Measurements from ENCODE around the gene C3orf70. TPM values are rescaled to one million over a fixed set of nuclear protein-coding genes. Genes with fewer than 3 reads are reported as not detected.

Gene C3orf70
- total RNA-seq, 2 donors from 2014 or later, result 0.05 TPM; not detected in 1

DNA sequence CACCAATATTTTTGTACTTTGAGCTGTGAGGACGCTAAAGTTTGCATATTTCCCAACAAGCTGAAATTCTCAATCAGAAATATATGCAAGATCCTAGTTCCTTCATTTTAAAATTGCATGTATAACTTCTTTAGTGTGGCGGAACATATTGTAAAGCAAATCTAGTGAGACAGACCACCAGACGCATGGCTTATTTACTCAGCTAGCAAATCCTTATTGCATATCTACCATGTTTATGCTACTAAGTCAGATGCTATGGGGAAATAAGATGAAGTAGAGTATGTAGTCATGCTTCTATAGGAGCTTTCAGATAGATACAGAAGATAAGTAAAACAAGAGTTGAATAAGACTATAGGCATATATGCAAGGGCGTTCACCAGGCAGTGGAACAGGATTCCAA lies 62.0 kb downstream of the C3orf70 start:
- H3K27me3 Mint-ChIP-seq (ENCODE audit: low read depth), result no peaks in the 10 kb centered on the region
- no peak overlapping the region for H3K4me3 Mint-ChIP-seq
- ATAC-seq (replicated peaks in 1 of 2) (no peak), DNase-seq (no peak)
- H3K9me3 Mint-ChIP-seq, result no peaks in the 10 kb centered on the region
- H3K4me1 Mint-ChIP-seq (ENCODE audit: low read depth), result no peaks in the 10 kb centered on the region
- no peaks in the 10 kb centered on the region for H3K36me3 Mint-ChIP-seq (ENCODE audit: insufficient read depth in 2 of 2)
- no peak overlapping the region for H3K27ac Mint-ChIP-seq

DNA sequence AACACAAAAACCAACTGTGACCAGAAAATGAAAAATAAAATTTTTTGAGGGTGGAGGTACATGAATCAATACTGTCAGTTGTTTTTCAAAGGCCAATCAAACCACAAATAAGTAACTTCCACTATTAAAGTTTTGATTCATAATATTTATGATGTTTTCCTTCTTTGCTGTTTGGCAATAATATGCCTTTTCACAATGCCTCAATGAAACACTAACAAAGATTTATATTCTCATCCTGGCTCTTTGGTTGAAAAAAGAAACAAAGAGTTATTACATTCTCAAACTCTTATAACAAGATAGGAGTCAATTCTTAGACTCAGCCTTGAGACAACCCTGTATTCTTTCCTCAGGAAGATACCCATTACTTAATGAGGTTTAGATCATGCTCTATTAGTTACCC lies 63.1 kb downstream of the C3orf70 start:
- Mint-ChIP-seq H3K27me3 (ENCODE audit: low read depth) (no peaks in the 10 kb centered on the region), H3K4me1 (ENCODE audit: low read depth) (no peaks in the 10 kb centered on the region), H3K36me3 (ENCODE audit: insufficient read depth in 2 of 2) (no peaks in the 10 kb centered on the region), H3K27ac (no peak overlapping the region), H3K4me3 (no peak overlapping the region), H3K9me3 (no peaks in the 10 kb centered on the region)
- DNase-seq (no peak), ATAC-seq (replicated peaks in 1 of 2) (no peak)

DNA sequence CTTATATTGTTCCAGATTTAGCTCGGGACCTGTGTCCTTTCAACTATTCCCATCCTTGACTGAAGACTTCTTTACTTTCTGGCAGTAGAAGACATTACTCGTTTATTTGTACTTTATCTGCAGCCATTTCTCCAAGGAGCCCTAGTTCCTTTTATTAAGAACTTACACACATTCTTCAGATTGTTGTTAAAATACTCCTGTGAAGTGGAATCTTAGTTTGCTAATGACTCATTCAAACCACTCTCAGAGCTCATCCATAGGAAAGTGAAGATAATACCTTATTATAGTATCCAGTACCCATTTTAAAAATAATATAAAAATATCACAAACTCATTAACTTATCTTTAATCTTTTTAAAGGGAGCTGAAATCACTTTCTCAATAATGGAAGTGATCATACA lies 63.5 kb downstream of the C3orf70 start:
- ATAC-seq (replicated peaks in 1 of 2), result no peak
- H3K36me3 Mint-ChIP-seq (ENCODE audit: insufficient read depth in 2 of 2), result no peaks in the 10 kb centered on the region
- H3K9me3 Mint-ChIP-seq, result no peaks in the 10 kb centered on the region

DNA sequence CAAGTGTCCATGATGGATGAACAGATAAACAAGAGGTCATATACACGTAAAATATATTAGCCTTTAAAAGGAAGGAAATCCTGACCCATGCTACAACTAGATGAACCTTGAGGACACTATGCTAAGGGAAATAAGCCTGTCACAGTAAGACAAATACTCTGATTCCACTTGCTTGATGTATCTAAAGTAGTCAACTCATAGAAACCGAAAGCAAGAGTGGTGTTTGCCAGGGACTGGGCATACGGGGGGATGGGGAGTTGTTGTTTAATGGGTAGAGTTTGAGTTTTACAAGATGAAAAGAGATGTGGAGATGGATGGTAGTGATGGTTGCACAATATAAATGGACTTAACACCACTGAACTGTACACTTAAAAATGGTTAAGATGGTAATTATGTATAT lies 65.4 kb downstream of the C3orf70 start:
- ATAC-seq (replicated peaks in 1 of 2) (no peak), DNase-seq (no peak)
- H3K36me3 Mint-ChIP-seq (ENCODE audit: insufficient read depth in 2 of 2), result no peaks in the 10 kb centered on the region
- no peaks in the 10 kb centered on the region for H3K9me3 Mint-ChIP-seq
- no peaks in the 10 kb centered on the region for H3K4me1 Mint-ChIP-seq (ENCODE audit: low read depth)
- H3K27ac Mint-ChIP-seq, result no peak overlapping the region
- H3K4me3 Mint-ChIP-seq, result no peak overlapping the region
- no peaks in the 10 kb centered on the region for H3K27me3 Mint-ChIP-seq (ENCODE audit: low read depth)

More for the DNA sequence above, 63.5 kb downstream of the C3orf70 start:
- Mint-ChIP-seq H3K4me3 (no peak overlapping the region), H3K4me1 (ENCODE audit: low read depth) (no peaks in the 10 kb centered on the region), H3K27ac (no peak overlapping the region), H3K27me3 (ENCODE audit: low read depth) (no peaks in the 10 kb centered on the region)
- no peak for DNase-seq

DNA sequence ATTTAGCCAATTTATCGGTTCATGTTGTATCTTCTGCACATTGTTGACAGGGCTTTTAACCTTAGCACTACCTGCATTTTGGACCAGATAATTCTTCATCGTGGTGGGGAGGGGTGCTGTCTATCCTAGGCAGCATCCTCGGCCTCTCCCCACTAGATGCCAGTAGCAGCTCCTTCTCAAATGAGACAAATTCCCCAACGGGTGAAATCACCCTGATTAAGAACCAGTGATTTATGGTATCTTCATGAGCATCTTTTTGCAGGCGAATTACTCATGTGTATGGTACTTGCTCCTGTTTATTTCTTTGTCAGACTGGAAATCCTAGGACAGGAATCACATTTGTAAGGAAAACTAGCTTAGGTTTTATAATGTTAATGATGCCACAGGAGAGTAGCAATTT lies 68.0 kb downstream of the C3orf70 start:
- Mint-ChIP-seq H3K4me3 (no peak overlapping the region), H3K4me1 (ENCODE audit: low read depth) (no peaks in the 10 kb centered on the region), H3K9me3 (no peaks in the 10 kb centered on the region), H3K36me3 (ENCODE audit: insufficient read depth in 2 of 2) (no peaks in the 10 kb centered on the region), H3K27ac (no peak overlapping the region), H3K27me3 (ENCODE audit: low read depth) (no peaks in the 10 kb centered on the region)
- DNase-seq, result no peak
- no peak for ATAC-seq (replicated peaks in 1 of 2)

DNA sequence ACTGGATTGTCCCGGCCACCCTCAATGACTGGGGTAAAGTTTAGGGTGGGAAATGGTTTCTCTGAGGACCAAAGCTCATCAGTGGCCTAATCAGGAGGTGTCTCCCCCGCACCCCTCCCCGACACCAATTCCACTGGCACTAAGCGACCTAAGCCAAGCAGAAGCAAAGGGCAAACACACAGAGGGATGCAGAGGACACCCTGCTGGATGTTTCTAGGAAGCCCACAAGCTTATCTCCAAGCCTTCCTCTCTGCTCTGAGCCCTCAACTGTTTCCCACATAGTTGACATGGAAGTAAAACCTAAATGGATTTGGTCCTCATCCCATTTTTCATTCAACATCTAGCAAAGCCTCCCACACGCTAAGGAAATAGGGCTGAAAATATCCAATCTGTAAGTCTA lies 68.5 kb downstream of the C3orf70 start:
- H3K4me1 Mint-ChIP-seq (ENCODE audit: low read depth), result no peaks in the 10 kb centered on the region
- H3K27ac Mint-ChIP-seq, result no peak overlapping the region
- no peak overlapping the region for H3K4me3 Mint-ChIP-seq
- H3K27me3 Mint-ChIP-seq (ENCODE audit: low read depth), result no peaks in the 10 kb centered on the region
- H3K9me3 Mint-ChIP-seq, result no peaks in the 10 kb centered on the region
- ATAC-seq (replicated peaks in 1 of 2) (no peak), DNase-seq (no peak)
- no peaks in the 10 kb centered on the region for H3K36me3 Mint-ChIP-seq (ENCODE audit: insufficient read depth in 2 of 2)

DNA sequence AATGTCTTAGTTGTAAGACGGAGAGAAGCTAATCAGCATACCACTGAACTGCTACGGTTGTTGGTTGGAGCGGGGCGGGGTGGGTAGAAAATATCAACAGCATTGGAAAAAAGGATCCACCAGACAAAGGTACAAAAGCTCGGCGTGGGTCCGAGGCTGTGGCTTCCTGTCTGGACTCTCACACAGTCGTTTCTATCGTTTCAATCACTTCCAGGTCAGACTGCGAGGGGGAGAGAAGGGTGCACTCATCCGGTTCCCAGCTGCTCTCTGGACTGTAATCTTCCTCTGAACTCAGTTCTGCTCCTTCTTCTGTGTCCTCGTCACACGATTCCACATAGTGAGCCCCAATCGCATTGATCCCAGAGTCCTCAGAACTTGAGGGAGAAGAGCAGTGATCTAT lies 70.0 kb downstream of the C3orf70 start:
- Mint-ChIP-seq H3K27me3 (ENCODE audit: low read depth) (no peaks in the 10 kb centered on the region), H3K36me3 (ENCODE audit: insufficient read depth in 2 of 2) (no peaks in the 10 kb centered on the region), H3K4me3 (no peak overlapping the region), H3K27ac (no peak overlapping the region), H3K9me3 (no peaks in the 10 kb centered on the region), H3K4me1 (ENCODE audit: low read depth) (no peaks in the 10 kb centered on the region)
- DNase-seq, result no peak
- ATAC-seq (replicated peaks in 1 of 2), result no peak

DNA sequence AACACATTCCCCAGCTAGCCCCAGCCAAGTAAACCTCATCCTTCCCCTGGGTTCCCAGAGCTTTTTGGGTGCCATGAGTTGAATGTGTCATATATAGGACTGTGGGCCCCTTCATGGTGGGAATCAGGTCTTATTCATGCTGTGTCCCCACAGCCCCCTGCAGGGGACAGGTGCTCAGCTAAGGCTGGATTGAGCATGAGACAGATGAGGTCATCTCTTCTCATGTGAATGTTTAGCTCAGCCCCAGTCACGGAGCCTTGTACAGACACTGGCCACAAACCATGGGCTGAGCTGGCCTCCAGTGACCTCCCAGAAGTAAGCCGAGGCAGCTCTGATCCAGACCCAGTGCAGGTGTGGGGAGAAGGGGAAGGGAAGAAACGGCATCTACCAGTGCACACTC lies 70.7 kb downstream of the C3orf70 start:
- Mint-ChIP-seq H3K36me3 (ENCODE audit: insufficient read depth in 2 of 2) (no peaks in the 10 kb centered on the region), H3K9me3 (no peaks in the 10 kb centered on the region)

DNA sequence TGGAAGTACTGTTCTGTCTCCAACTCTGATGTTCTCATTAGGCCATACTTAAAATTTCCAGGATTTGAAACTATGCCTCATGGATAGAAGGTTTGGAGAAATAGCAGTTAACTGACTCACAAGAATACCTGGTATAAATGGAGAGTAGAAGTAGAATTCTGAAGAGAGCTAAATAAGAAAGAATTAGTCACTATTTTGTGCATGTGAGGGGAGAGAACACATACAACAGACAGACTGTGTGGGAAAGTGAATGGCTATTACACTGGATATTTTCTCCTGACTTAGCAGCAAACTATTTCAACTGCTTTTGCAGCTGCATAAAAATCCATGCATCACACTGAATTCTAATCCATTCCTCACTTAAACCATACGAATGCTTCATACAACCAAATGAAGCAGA lies 71.3 kb downstream of the C3orf70 start:
- no peaks in the 10 kb centered on the region for H3K4me1 Mint-ChIP-seq (ENCODE audit: low read depth)
- H3K27ac Mint-ChIP-seq, result no peak overlapping the region
- H3K9me3 Mint-ChIP-seq, result no peaks in the 10 kb centered on the region
- H3K36me3 Mint-ChIP-seq (ENCODE audit: insufficient read depth in 2 of 2), result no peaks in the 10 kb centered on the region
- DNase-seq (no peak), ATAC-seq (replicated peaks in 1 of 2) (no peak)
- H3K4me3 Mint-ChIP-seq, result no peak overlapping the region
- H3K27me3 Mint-ChIP-seq (ENCODE audit: low read depth), result peaks cover 1% of the 10 kb centered on the region

More for the DNA sequence above, 70.7 kb downstream of the C3orf70 start:
- H3K27me3 Mint-ChIP-seq (ENCODE audit: low read depth), result no peaks in the 10 kb centered on the region
- H3K4me3 Mint-ChIP-seq, result no peak overlapping the region
- no peak overlapping the region for H3K27ac Mint-ChIP-seq
- no peak for DNase-seq
- no peak for ATAC-seq (replicated peaks in 1 of 2)
- no peaks in the 10 kb centered on the region for H3K4me1 Mint-ChIP-seq (ENCODE audit: low read depth)

DNA sequence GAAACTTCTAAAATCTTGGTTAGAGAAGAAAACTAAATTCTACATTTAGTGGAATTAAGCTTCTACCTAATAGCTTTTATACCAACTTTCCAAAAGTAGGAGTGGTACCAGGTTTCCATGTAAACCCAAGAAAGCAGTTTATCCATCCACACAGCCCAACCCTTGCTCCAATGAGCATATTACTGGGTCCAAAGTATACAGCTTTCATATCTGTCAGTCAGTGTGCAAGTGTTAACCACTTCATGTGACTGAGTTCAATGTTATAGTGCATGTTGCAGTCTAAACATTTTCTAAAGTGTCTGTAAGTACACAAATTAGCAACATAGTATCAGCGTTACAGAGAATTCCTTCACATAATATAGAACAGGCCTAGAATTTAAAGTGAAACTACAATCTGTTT lies 73.2 kb downstream of the C3orf70 start:
- Mint-ChIP-seq H3K4me3 (no peak overlapping the region), H3K27ac (no peak overlapping the region), H3K9me3 (no peaks in the 10 kb centered on the region), H3K4me1 (ENCODE audit: low read depth) (no peaks in the 10 kb centered on the region), H3K27me3 (ENCODE audit: low read depth) (peaks cover 7% of the 10 kb centered on the region), H3K36me3 (ENCODE audit: insufficient read depth in 2 of 2) (no peaks in the 10 kb centered on the region)
- DNase-seq (no peak), ATAC-seq (replicated peaks in 1 of 2) (no peak)

DNA sequence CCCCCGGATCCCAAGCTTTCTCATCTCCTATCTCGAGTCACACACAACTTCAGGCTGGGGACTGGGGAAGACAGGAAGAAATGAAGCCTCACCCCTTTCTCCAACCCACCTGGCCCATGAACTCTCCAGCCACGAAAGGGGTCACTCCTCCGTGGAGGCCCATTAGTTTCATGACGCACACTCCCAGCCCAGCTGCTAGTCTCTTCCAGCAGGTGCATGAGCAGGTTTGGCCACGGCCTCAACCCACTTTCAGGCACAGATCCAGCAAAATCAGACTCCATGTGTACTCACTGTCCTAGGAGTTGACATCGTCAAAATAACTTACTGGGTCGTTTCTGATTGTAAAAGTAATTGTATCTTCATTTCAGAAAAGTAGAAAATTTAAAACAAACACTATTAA lies 76.6 kb downstream of the C3orf70 start:
- Mint-ChIP-seq H3K4me1 (ENCODE audit: low read depth) (no peaks in the 10 kb centered on the region), H3K36me3 (ENCODE audit: insufficient read depth in 2 of 2) (no peaks in the 10 kb centered on the region), H3K27me3 (ENCODE audit: low read depth) (peaks cover 7% of the 10 kb centered on the region), H3K4me3 (no peak overlapping the region), H3K27ac (no peak overlapping the region), H3K9me3 (no peaks in the 10 kb centered on the region)
- ATAC-seq (replicated peaks in 1 of 2) (no peak), DNase-seq (no peak)

DNA sequence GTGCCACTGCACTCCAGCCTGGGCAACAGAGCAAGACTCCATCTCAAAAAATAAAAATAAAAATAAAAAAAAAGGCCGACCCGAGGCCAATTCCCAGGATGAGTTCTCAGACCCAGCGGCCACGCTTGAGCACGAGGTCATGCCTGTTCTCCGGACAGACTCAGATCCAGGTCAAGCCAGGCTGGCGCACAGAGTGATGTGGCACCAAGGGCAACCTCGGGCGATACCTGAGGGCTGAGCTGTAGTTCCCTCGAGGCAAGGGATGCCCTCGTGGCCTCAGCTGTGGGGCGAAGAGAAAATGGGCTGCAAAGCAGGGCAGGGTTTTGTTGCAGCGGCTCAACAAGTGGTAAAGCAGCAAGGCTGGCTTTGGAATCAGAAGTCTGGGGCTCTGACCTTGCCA lies 77.3 kb downstream of the C3orf70 start:
- Mint-ChIP-seq H3K4me3 (no peak overlapping the region), H3K27me3 (ENCODE audit: low read depth) (peaks cover 7% of the 10 kb centered on the region), H3K9me3 (no peaks in the 10 kb centered on the region), H3K36me3 (ENCODE audit: insufficient read depth in 2 of 2) (no peaks in the 10 kb centered on the region), H3K27ac (no peak overlapping the region), H3K4me1 (ENCODE audit: low read depth) (no peaks in the 10 kb centered on the region)
- DNase-seq, result no peak
- ATAC-seq (replicated peaks in 1 of 2), result no peak

DNA sequence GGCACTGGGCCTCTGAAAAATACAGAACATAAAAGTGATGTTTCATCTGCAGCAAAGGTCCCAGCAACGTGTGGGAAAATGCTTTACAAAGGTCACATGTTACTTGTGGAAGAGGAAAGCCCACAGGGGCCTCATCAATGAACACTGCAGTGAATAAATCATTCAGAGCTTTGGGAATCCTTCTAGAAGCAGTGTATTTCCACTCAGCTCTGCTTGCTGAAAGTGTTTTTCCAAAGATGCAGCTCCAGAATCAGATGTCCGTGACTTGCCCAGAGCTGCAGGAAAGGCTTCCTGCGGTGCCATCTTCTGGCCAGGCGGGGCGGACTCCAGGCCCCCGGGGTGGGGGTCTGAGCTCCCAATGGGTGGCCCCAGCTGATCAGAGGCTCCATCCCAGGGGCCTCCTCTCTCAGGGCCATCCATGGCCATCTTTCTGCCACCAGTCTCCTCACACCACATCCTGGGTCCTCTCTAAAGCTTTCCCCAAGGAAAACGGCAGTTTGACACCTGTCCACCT lies 81.5 kb downstream of the C3orf70 start:
- DNase-seq (no peak), ATAC-seq (replicated peaks in 1 of 2) (no peak)
- no peak overlapping the region for H3K4me3 Mint-ChIP-seq
- no peaks in the 10 kb centered on the region for H3K4me1 Mint-ChIP-seq (ENCODE audit: low read depth)
- H3K36me3 Mint-ChIP-seq (ENCODE audit: insufficient read depth in 2 of 2), result no peaks in the 10 kb centered on the region
- H3K27ac Mint-ChIP-seq, result no peak overlapping the region
- H3K27me3 Mint-ChIP-seq (ENCODE audit: low read depth), result peaks cover 4% of the 10 kb centered on the region
- H3K9me3 Mint-ChIP-seq, result no peaks in the 10 kb centered on the region

DNA sequence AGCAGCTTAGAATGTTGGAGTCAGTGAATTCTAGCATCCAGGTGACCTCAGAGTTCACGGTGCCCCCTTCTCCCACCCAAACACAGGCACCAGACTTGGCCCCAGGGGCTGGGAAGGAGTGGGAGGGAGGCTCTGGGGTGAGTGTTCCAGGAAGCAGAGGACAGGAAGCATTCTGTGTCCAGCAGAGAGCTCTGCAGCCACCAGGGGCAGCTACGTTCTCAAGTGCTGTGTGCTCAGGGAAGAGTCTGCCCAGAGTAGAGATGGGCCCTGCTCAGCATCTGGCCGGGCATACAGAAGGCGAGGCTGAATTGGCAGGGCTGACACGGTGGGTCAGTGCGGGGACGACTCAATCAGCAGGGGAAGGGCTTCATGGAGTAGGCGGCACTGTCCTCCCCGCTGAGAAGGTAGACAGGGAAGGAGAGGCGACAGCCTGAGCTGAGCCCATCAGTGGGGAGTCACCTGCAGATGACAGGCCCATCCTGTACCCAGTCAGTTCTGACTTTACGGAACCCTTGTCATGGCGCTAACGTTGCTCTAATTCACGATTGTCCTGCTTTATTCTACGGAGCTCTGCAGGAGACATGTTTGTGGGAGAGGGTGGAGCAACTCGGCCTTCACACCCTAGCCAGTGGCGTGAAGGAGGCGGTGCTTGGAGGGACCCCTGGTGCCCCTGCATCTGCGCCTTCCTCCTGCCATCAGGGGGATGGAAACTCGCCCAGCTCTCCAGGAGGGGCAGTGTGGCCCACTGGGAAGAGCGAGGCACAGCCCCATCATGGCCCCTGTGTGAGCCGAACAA lies 82.2 kb downstream of the C3orf70 start:
- no peak overlapping the region for H3K4me3 Mint-ChIP-seq
- ATAC-seq (replicated peaks in 1 of 2) (no peak), DNase-seq (no peak)
- no peak overlapping the region for H3K27ac Mint-ChIP-seq
- H3K36me3 Mint-ChIP-seq (ENCODE audit: insufficient read depth in 2 of 2), result no peaks in the 10 kb centered on the region
- no peaks in the 10 kb centered on the region for H3K27me3 Mint-ChIP-seq (ENCODE audit: low read depth)
- no peaks in the 10 kb centered on the region for H3K4me1 Mint-ChIP-seq (ENCODE audit: low read depth)
- H3K9me3 Mint-ChIP-seq, result no peaks in the 10 kb centered on the region

All from activated T-cell treated with anti-CD3 and anti-CD28 coated beads, Interleukin-2, amount 50 U/mL, for 72 hours (primary cell).